HG03571 (cell line): ENCODE measurements around the gene FAM168A.
"Not testable (repeated sequence)": the region's sequence is repeated elsewhere in the genome, so short reads cannot be mapped to it uniquely, and the experiment has no call there.

Source experiments
- ATAC-seq: cut with Tn5 transposase; IDR thresholded peaks from one replicate; pipeline ENCODE4 v1.9.1; 2021; ENCODE audit not compliant: unreplicated experiment

The FAM168A gene

GRCh38 chr11:73596547-73596946 lies 1.4 kb downstream of the FAM168A start:
- no peak for ATAC-seq

GRCh38 chr11:73592640-73593039 lies 5.3 kb downstream of the FAM168A start:
- ATAC-seq, result no peak

- ATAC-seq, result no peak
Measured at GRCh38 chr11:73591743-73592142, 6.2 kb downstream of the FAM168A start.

- no peak for ATAC-seq
Measured at GRCh38 chr11:73590991-73591390, 6.9 kb downstream of the FAM168A start.

- no peak for ATAC-seq
Measured at GRCh38 chr11:73586791-73587190, 11.1 kb downstream of the FAM168A start.

- ATAC-seq, result no peak
Measured at GRCh38 chr11:73585834-73586575, 11.9 kb downstream of the FAM168A start.

- ATAC-seq, result no peak
Measured at GRCh38 chr11:73584831-73585230, 13.1 kb downstream of the FAM168A start.

- ATAC-seq, result no peak
Measured at GRCh38 chr11:73582653-73583052, 15.3 kb downstream of the FAM168A start.

- not testable (repeated sequence) for ATAC-seq
Measured at GRCh38 chr11:73580749-73581148, 17.2 kb downstream of the FAM168A start.

GRCh38 chr11:73579641-73580434 lies 18.1 kb downstream of the FAM168A start:
- no peak for ATAC-seq

- ATAC-seq, result no peak
Measured at GRCh38 chr11:73578592-73579185, 19.2 kb downstream of the FAM168A start.

- ATAC-seq, result no peak
Measured at GRCh38 chr11:73577496-73577917, 20.4 kb downstream of the FAM168A start.

GRCh38 chr11:73576185-73576614 lies 21.7 kb downstream of the FAM168A start:
- ATAC-seq, result no peak

- ATAC-seq, result not testable (repeated sequence)
Measured at GRCh38 chr11:73571982-73572381, 25.9 kb downstream of the FAM168A start.

GRCh38 chr11:73570415-73571114 lies 27.3 kb downstream of the FAM168A start:
- no peak for ATAC-seq

GRCh38 chr11:73566977-73567755 lies 30.7 kb downstream of the FAM168A start:
- ATAC-seq, result no peak

- no peak for ATAC-seq
Measured at GRCh38 chr11:73566422-73566821, 31.5 kb downstream of the FAM168A start.

GRCh38 chr11:73565804-73566203 lies 32.1 kb downstream of the FAM168A start:
- no peak for ATAC-seq

- ATAC-seq, result no peak
Measured at GRCh38 chr11:73564903-73565302, 33.0 kb downstream of the FAM168A start.

GRCh38 chr11:73563539-73564200 lies 34.2 kb downstream of the FAM168A start:
- ATAC-seq, result no peak
